HEK293T (cell line): ENCODE measurements around the gene SUV39H1.
"Not testable (repeated sequence)": the region's sequence is repeated elsewhere in the genome, so short reads cannot be mapped to it uniquely, and the experiment has no call there.

Experiments used
- CTCF ChIA-PET: fragments of 350-600 bp; formaldehyde crosslinking; extraction: SDS; loops from one replicate; lab custom pipeline; 2021; ENCODE audit warnings: antibody characterized with exemption, inconsistent platforms; lab: Yijun Ruan, JAX
- POLR2A ChIA-PET: fragments of 350-600 bp; formaldehyde crosslinking; extraction: SDS; loops from one replicate; lab custom pipeline; 2020; ENCODE audit warnings: antibody characterized with exemption, inconsistent platforms; lab: Yijun Ruan, JAX
- DNase-seq: peaks from one replicate; pipeline ENCODE4 v3.0.0; 2012; ENCODE audit warnings: mixed read lengths; ENCODE audit errors: extremely low spot score
- ARNT ChIP-seq: fragments of 450-650 bp; IDR thresholded peaks from 2 replicates; pipeline ENCODE4 v1.6.1; 2017; ENCODE audit warnings: mild to moderate bottlenecking
- BHLHE40 ChIP-seq: fragments of 450-650 bp; IDR thresholded peaks from 2 replicates; pipeline ENCODE4 v1.6.1; 2016; ENCODE audit warnings: mild to moderate bottlenecking, moderate library complexity, borderline replicate concordance
- CTBP1 ChIP-seq: fragments of 450-650 bp; IDR thresholded peaks from 2 replicates; pipeline ENCODE4 v1.6.1; 2016; ENCODE audit warnings: borderline replicate concordance
- ELF4 ChIP-seq: fragments of 450-650 bp; IDR thresholded peaks from 2 replicates; pipeline ENCODE4 v1.6.1; 2017; ENCODE audit warnings: antibody characterized with exemption
- FOXA1 ChIP-seq: fragments of 450-650 bp; IDR thresholded peaks from 2 replicates; pipeline ENCODE4 v1.6.1; 2016; ENCODE audit warnings: mild to moderate bottlenecking
- FOXK2 ChIP-seq: fragments of 450-650 bp; IDR thresholded peaks from 2 replicates; pipeline ENCODE4 v1.6.1; 2016; ENCODE audit warnings: mild to moderate bottlenecking
- FOXM1 ChIP-seq: fragments of 450-650 bp; IDR thresholded peaks from 2 replicates; pipeline ENCODE4 v1.6.1; 2017; ENCODE audit warnings: mild to moderate bottlenecking, borderline replicate concordance
- HDGF ChIP-seq: fragments of 450-650 bp; IDR thresholded peaks from 2 replicates; pipeline ENCODE4 v1.6.1; 2017; ENCODE audit warnings: antibody characterized with exemption, borderline replicate concordance
- L3MBTL2 ChIP-seq: fragments of 450-650 bp; conservative IDR thresholded peaks from 2 replicates; pipeline ENCODE4 v1.6.1; 2016; ENCODE audit warnings: mild to moderate bottlenecking
- LEF1 ChIP-seq: fragments of 450-650 bp; IDR thresholded peaks from 2 replicates; pipeline ENCODE4 v1.6.1; 2017; ENCODE audit warnings: mild to moderate bottlenecking, borderline replicate concordance
- NFRKB ChIP-seq: fragments of 450-650 bp; IDR thresholded peaks from 2 replicates; pipeline ENCODE4 v1.6.1; 2016; ENCODE audit warnings: mild to moderate bottlenecking, moderate library complexity
- SP1 ChIP-seq: fragments of 450-650 bp; IDR thresholded peaks from 2 replicates; pipeline ENCODE4 v1.6.1; 2017
- SUZ12 ChIP-seq: fragments of 450-650 bp; IDR thresholded peaks from 2 replicates; pipeline ENCODE4 v1.6.1; 2016; ENCODE audit warnings: mild to moderate bottlenecking
- TARDBP ChIP-seq: fragments of 450-650 bp; IDR thresholded peaks from 2 replicates; pipeline ENCODE4 v1.6.1; 2016
- ZNF384 ChIP-seq: fragments of 450-650 bp; IDR thresholded peaks from 2 replicates; pipeline ENCODE4 v1.6.1; 2016
- TF ChIP-seq, protein P1 (sequence below): fragments of 450-650 bp; IDR thresholded peaks from 2 replicates; pipeline ENCODE4 v1.6.1; 2016

SUV39H1 gene

DNA sequence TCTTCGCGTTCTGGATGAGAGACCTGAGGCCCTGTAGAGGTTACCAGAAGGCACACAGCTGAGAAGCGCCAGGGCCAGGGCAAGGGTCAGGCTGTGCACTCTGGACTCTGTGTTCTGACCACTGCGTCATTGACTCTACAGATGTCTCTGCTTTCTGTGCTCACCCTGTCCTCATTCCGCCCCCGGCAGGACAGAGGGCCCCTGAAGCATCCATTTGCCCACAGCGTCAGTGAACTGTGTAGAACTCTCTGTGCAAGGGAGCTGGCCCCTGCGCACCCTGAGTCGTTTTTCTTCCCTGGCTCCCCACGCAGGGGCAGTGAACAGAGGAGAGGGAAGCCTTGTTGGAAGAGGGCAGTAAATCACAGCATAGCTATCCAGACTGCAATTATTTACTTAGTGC lies 19.0 kb upstream of the SUV39H1 start:
- TF ChIP-seq LEF1 (no peak), FOXA1 (no peak), CTBP1 (no peak), NFRKB (no peak), ARNT (no peak), ZNF384 (no peak), SP1 (no peak)
- TF ChIP-seq, protein P1, sequence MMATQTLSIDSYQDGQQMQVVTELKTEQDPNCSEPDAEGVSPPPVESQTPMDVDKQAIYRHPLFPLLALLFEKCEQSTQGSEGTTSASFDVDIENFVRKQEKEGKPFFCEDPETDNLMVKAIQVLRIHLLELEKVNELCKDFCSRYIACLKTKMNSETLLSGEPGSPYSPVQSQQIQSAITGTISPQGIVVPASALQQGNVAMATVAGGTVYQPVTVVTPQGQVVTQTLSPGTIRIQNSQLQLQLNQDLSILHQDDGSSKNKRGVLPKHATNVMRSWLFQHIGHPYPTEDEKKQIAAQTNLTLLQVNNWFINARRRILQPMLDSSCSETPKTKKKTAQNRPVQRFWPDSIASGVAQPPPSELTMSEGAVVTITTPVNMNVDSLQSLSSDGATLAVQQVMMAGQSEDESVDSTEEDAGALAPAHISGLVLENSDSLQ, result no peak
- DNase-seq, result no peak
- POLR2A ChIA-PET, result no interaction called here
- CTCF ChIA-PET, result no interaction called here

DNA sequence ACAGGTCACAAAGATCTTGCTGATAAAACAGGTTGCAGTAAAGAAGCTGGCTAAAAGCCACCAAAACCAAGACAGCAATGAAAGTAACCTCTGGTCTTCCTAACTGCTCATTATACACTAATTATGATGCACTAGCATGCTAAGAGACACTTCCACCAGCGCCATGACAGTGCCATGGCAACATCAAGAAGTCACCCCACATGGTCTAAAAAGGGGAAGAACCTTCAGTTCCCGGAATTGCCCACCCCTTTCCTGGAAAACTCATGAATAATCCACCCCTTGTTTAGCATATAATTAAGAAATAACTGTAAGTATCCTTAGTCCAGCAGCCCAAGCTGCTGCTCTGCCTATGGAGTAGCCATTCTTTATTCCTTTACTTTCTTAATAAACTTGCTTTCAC lies 16.1 kb upstream of the SUV39H1 start:
- POLR2A ChIA-PET, DNase-seq, CTCF ChIA-PET: not testable (repeated sequence)

DNA sequence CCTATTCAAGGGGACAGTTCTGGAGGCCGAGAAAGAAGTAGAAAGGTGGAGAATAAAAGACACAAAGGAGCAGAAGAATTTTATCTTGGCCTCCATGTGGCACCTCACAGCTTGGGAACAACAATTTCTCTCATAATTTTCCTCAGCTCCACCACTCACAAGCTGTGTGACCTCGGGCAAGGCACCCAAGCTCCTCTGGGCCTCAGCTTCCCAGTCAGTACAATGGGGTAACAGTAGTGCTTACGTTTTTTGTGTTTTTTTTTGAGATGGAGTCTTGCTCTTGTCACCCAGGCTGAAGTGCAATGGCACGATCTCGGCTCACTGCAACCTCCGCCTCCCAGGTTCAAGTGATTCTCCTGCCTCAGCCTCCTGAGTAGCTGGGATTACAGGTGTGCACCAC lies 15.6 kb upstream of the SUV39H1 start:
- CTCF ChIA-PET, result not testable (repeated sequence)

DNA sequence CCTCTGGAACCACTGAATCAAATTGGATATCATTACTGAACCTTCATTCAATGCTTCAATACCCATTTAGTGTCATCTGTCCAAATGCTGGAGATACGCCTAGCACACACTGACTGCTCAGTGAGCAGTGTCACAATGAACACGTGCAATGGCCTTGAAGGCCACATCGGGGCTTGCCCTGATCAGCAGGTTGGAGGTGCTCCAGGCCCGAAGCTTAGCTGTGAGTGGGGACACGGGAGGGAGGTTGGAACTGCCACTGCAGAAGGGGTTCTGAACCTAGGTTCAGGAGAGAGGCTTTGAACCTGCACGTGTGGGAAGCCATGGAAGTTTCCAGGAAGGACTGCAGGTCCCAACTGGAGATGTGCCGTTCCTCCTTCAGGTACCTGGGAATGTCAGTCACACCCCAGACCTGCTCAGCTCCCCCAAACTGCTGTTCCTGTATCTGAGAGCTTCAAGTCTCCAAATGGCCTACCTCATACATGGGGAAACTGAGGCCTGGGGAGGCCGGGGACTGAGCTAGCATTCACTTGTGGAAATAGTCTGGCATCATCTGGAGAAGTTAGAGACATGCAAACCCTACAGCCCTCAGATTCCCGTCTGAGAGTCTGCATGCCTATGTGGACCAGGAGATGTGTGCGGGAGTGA lies 14.9 kb upstream of the SUV39H1 start:
- no peak for DNase-seq
- no peak for TF ChIP-seq NFRKB
- TF ChIP-seq BHLHE40, result no peak
- TF ChIP-seq FOXK2, result no peak
- no peak for TF ChIP-seq CTBP1
- TF ChIP-seq FOXA1, result no peak
- TF ChIP-seq LEF1, result no peak
- TF ChIP-seq ZNF384, result no peak
- no peak for TF ChIP-seq HDGF
- TF ChIP-seq SUZ12, result no peak
- TF ChIP-seq ELF4, result no peak
- TF ChIP-seq ARNT, result no peak
- no peak for TF ChIP-seq SP1
- no peak for TF ChIP-seq L3MBTL2
- TF ChIP-seq, protein P1, result no peak
- TF ChIP-seq FOXM1, result no peak
- no peak for TF ChIP-seq TARDBP
- ChIA-PET POLR2A (no interaction called here), CTCF (interaction anchor here (0.6 kb wide), 1 partner anchor 11 kb away, joined by 3 read pairs; no protein-coding TSS in a partner anchor)

More for the DNA sequence above, 15.6 kb upstream of the SUV39H1 start:
- DNase-seq, POLR2A ChIA-PET: not testable (repeated sequence)

DNA sequence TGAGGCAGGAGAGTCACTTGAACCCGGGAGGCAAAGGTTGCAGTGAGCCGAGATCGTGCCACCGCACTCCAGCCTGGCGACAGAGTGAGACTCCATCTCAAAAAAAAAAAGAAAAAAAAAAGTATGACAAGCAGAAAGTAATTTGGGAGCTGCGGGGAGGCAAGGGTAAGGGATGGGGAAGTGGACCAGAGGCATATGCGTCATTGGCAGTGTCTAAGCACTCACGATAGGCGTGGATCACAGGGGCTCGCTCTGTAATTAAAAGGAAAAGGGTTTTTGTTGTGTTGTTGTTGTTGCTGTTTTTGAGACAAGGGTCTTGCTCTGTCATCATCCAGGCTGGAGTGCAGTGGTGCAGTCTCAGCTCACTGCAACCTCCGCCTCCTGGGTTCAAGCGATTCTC lies 13.7 kb upstream of the SUV39H1 start:
- DNase-seq, POLR2A ChIA-PET, CTCF ChIA-PET: not testable (repeated sequence)

DNA sequence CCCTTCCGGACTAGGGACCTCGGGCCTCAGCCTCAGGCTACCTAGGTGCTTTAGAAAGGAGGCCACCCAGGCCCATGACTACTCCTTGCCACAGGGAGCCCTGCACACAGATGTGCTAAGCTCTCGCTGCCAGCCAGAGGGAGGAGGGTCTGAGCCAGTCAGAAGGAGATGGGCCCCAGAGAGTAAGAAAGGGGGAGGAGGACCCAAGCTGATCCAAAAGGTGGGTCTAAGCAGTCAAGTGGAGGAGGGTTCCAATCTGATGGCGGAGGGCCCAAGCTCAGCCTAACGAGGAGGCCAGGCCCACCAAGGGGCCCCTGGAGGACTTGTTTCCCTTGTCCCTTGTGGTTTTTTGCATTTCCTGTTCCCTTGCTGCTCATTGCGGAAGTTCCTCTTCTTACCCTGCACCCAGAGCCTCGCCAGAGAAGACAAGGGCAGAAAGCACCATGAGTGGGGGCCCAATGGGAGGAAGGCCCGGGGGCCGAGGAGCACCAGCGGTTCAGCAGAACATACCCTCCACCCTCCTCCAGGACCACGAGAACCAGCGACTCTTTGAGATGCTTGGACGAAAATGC lies 13.0 kb upstream of the SUV39H1 start, which contains the start of gene WAS:
TSS of gene WAS (plus strand) at position 389 of the 572 bp plus-strand sequence. CDS start at position 444, 55 bp downstream.
- DNase-seq, result no peak
- CTCF ChIA-PET, result no interaction called here
- TF ChIP-seq TARDBP, result no peak
- no peak for TF ChIP-seq NFRKB
- no peak for TF ChIP-seq FOXA1
- no peak for TF ChIP-seq ARNT
- POLR2A ChIA-PET, result no interaction called here

DNA sequence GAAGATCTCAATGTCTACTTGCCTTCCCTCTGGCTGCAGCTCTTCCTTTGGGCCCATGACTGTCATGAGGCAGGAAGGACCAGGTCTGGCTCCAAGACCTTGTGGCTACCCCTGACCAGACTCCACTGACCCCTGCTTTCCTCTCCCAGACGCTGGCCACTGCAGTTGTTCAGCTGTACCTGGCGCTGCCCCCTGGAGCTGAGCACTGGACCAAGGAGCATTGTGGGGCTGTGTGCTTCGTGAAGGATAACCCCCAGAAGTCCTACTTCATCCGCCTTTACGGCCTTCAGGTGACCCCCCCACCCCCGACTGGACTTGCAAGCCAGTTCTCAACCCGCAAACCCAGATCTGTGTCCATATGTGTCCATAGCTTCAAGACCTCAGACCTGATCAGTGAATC lies 12.4 kb upstream of the SUV39H1 start:
- no peak for DNase-seq
- POLR2A ChIA-PET, result interaction anchor here (1.0 kb wide), 1 partner anchor 11 kb away, joined by 3 read pairs; no protein-coding TSS in a partner anchor
- no peak for TF ChIP-seq FOXK2
- no peak for TF ChIP-seq NFRKB
- TF ChIP-seq, protein P1, result no peak
- no peak for TF ChIP-seq ARNT
- no peak for TF ChIP-seq ELF4
- no peak for TF ChIP-seq CTBP1
- no peak for TF ChIP-seq LEF1
- no peak for TF ChIP-seq BHLHE40
- no peak for TF ChIP-seq TARDBP
- TF ChIP-seq SUZ12, result no peak
- TF ChIP-seq FOXA1, result no peak
- no peak for TF ChIP-seq FOXM1
- TF ChIP-seq SP1, result no peak
- TF ChIP-seq HDGF, result no peak
- CTCF ChIA-PET, result no interaction called here
